Measurements from ENCODE around the gene CYB561. TPM values are rescaled to one million over a fixed set of nuclear protein-coding genes. Genes with fewer than 3 reads are reported as not detected.
A peak's percentile ranks its signal among the peaks of the same experiment; 100 is the strongest.

The CYB561 gene
- total and polyA plus RNA-seq, 9 of the 15 experiments (the other 6 are each of a cell fraction or from before 2014, with no cell fraction given), result 4.0 to 30.8 (median 17.4) TPM

DNA sequence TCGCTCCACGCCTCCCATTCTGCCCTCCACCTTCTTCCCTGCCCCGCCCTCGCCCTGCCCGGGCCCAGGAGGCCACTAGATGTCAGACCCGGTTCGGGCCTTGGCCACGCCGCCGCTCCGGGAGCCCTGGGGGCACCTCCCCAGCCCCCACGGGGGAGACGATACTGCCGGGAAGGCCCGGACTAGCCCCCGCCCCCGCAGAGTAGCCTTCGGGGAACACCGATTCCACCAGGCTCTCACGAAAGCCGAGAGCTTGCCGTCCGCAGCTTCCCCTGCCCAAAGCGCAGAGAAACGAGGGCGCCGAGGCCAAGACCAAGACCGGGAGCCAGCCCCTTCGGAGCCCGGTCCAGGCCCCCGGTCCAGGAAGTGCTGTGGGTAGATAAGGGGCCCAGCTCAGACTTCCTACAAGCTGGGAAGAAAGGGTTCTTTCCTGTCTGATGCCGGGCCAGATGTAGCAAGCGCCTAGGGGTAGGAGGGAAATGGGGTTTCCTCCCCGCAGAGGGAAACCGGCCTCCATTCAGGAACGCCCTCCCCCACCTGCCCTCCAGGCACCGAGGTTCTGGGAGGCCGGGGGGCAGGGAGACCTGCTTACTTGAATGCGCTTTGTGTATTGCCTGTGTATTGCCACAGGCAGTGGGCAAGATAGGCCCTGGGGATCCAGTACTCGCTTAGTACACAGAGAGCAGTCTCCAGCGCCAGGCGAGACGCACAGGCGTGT is 806 bp upstream of the CYB561 start (continued):
- TF ChIP-seq, protein P1, sequence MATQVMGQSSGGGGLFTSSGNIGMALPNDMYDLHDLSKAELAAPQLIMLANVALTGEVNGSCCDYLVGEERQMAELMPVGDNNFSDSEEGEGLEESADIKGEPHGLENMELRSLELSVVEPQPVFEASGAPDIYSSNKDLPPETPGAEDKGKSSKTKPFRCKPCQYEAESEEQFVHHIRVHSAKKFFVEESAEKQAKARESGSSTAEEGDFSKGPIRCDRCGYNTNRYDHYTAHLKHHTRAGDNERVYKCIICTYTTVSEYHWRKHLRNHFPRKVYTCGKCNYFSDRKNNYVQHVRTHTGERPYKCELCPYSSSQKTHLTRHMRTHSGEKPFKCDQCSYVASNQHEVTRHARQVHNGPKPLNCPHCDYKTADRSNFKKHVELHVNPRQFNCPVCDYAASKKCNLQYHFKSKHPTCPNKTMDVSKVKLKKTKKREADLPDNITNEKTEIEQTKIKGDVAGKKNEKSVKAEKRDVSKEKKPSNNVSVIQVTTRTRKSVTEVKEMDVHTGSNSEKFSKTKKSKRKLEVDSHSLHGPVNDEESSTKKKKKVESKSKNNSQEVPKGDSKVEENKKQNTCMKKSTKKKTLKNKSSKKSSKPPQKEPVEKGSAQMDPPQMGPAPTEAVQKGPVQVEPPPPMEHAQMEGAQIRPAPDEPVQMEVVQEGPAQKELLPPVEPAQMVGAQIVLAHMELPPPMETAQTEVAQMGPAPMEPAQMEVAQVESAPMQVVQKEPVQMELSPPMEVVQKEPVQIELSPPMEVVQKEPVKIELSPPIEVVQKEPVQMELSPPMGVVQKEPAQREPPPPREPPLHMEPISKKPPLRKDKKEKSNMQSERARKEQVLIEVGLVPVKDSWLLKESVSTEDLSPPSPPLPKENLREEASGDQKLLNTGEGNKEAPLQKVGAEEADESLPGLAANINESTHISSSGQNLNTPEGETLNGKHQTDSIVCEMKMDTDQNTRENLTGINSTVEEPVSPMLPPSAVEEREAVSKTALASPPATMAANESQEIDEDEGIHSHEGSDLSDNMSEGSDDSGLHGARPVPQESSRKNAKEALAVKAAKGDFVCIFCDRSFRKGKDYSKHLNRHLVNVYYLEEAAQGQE (IDR thresholded peaks at IDR 0.05; ENCODE audit: borderline replicate concordance), result peak; percentile 55
- TF ChIP-seq, protein P1 (CRISPR knock-in tag; IDR thresholded peaks at IDR 0.05; ENCODE audit: low read depth), result peak; percentile 69; the same call in 1 of the 2 replicates
- TF ChIP-seq HCFC1 (IDR thresholded peaks at IDR 0.05; ENCODE audit: low read depth, low read length), result no peak
- TF ChIP-seq BRD9 (IDR thresholded peaks at IDR 0.05; ENCODE audit: low read depth, partially characterized antibody), result peak; percentile 27
- TF ChIP-seq RBM34 (IDR thresholded peaks at IDR 0.05; ENCODE audit: borderline replicate concordance, insufficient read depth, low read length), result no peak
- TF ChIP-seq, protein P2, sequence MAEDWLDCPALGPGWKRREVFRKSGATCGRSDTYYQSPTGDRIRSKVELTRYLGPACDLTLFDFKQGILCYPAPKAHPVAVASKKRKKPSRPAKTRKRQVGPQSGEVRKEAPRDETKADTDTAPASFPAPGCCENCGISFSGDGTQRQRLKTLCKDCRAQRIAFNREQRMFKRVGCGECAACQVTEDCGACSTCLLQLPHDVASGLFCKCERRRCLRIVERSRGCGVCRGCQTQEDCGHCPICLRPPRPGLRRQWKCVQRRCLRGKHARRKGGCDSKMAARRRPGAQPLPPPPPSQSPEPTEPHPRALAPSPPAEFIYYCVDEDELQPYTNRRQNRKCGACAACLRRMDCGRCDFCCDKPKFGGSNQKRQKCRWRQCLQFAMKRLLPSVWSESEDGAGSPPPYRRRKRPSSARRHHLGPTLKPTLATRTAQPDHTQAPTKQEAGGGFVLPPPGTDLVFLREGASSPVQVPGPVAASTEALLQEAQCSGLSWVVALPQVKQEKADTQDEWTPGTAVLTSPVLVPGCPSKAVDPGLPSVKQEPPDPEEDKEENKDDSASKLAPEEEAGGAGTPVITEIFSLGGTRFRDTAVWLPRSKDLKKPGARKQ (CRISPR knock-in tag; IDR thresholded peaks at IDR 0.05), result no peak
- TF ChIP-seq THRAP3 (IDR thresholded peaks at IDR 0.05; ENCODE audit: borderline replicate concordance), result no peak
- TF ChIP-seq ZFP1 (CRISPR knock-in tag; IDR thresholded peaks at IDR 0.05), result 0 out of 2 replicates have a peak, but pooled peaks have one; percentile 20
- 0 out of 2 replicates have a peak, but pooled peaks have one; percentile 25 for TF ChIP-seq MTA3 (IDR thresholded peaks at IDR 0.05; ENCODE audit: borderline replicate concordance)
- peak; percentile 75; the same call in 1 of the 2 replicates for TF ChIP-seq SMAD4 (CRISPR knock-in tag; conservative IDR thresholded peaks at IDR 0.05)
- no peak; the same call in none of the 2 replicates for TF ChIP-seq DPF2 (IDR thresholded peaks at IDR 0.05)
- TF ChIP-seq, protein P3, sequence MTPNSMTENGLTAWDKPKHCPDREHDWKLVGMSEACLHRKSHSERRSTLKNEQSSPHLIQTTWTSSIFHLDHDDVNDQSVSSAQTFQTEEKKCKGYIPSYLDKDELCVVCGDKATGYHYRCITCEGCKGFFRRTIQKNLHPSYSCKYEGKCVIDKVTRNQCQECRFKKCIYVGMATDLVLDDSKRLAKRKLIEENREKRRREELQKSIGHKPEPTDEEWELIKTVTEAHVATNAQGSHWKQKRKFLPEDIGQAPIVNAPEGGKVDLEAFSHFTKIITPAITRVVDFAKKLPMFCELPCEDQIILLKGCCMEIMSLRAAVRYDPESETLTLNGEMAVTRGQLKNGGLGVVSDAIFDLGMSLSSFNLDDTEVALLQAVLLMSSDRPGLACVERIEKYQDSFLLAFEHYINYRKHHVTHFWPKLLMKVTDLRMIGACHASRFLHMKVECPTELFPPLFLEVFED (CRISPR knock-in tag; conservative IDR thresholded peaks at IDR 0.05), result no peak
- no peak for TF ChIP-seq BCOR (IDR thresholded peaks at IDR 0.05)
- TF ChIP-seq, protein P4, sequence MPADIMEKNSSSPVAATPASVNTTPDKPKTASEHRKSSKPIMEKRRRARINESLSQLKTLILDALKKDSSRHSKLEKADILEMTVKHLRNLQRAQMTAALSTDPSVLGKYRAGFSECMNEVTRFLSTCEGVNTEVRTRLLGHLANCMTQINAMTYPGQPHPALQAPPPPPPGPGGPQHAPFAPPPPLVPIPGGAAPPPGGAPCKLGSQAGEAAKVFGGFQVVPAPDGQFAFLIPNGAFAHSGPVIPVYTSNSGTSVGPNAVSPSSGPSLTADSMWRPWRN (IDR thresholded peaks at IDR 0.05; ENCODE audit: low read depth), result no peak
- TF ChIP-seq KAT7 (CRISPR knock-in tag; IDR thresholded peaks at IDR 0.05; ENCODE audit: borderline replicate concordance), result no peak
- no peak for TF ChIP-seq IRF2 (CRISPR knock-in tag; IDR thresholded peaks at IDR 0.05)
- no peak for TF ChIP-seq ZNF766 (CRISPR knock-in tag; conservative IDR thresholded peaks at IDR 0.05)
